Effector memory CD8-positive, alpha-beta T cell (primary cell): ENCODE data around the gene SURF2.

Experiments used
- ATAC-seq: fragments of 150-1000 bp; cut with Tn5 transposase; replicated peaks from 2 replicates; pipeline ENCODE4 v1.10.0; 2021; ENCODE audit warnings: mild to moderate bottlenecking, moderate library complexity
- DNase-seq, 3 experiments: peaks; one replicate each; pipeline ENCODE4 v3.0.0; 2021
- H3K27ac Mint-ChIP-seq, 2 donors: one replicate each; pipeline ENCODE4 v1.8.0; 2022; ENCODE audit warnings: mild to moderate bottlenecking in 2 of 2, mixed read lengths in 2 of 2, moderate library complexity in 2 of 2
- H3K27me3 Mint-ChIP-seq, 2 donors: one replicate each; pipeline ENCODE4 v1.8.0; 2022; ENCODE audit warnings: mixed read lengths in 2 of 2
- H3K36me3 Mint-ChIP-seq: one replicate; pipeline ENCODE4 v1.8.0; 2022; ENCODE audit warnings: mild to moderate bottlenecking, moderate library complexity, mixed read lengths; ENCODE audit not compliant: insufficient read depth
- H3K4me1 Mint-ChIP-seq, 2 donors: one replicate each; pipeline ENCODE4 v1.8.0; 2022; ENCODE audit warnings: low read depth in 2 of 2, mixed read lengths in 2 of 2
- H3K4me3 Mint-ChIP-seq, 2 donors: one replicate each; pipeline ENCODE4 v1.8.0; 2022; ENCODE audit warnings: mild to moderate bottlenecking in 2 of 2, mixed read lengths in 2 of 2, moderate library complexity in 2 of 2
- H3K9me3 Mint-ChIP-seq, 2 donors: one replicate each; pipeline ENCODE4 v1.8.0; 2022; ENCODE audit warnings: mixed read lengths in 2 of 2

The SURF2 gene

DNA sequence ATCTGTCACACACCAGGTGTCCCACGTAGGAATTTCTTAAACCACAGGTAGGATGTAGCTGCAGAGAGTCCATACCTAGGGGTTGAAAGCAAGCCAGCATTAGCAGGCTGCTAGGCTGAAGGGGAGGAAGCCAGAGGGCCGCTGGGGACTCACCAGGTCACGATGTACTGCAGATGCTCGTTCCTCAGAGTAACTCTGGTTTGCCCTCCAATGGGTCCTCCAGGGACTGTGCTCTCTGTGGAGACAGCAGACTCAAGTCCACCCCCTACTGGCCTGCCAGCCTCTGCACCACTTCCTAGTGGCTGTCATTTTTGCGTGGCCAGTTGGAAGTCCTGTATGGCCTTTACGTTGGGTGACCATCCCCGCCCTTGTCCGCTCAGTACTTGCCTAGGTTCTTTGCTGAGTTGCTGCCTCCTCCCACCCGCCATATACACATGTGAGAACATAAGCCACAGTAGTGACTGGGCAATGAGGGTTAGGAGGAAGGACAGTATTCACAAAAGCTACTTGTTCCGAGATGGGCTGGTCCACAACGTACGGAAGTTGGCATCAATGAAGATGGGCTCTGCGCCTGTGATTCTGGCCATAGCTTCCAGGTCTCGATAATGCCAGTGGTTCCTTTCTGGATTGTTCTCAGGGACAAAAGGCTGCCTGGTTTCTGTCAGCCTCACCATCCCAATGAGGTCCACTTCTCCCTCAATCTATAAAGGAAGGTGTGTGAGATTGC lies 4.3 kb upstream of the SURF2 start:
- no peak for ATAC-seq
- Mint-ChIP-seq H3K27ac (no peak overlapping the region), H3K27me3 (no peaks in the 10 kb centered on the region), H3K9me3 (no peaks in the 10 kb centered on the region), H3K4me1 (peaks cover 23 to 28% of the 10 kb centered on the region in 2 donors), H3K4me3 (no peak overlapping the region), H3K36me3 (peaks cover 82% of the 10 kb centered on the region)
- DNase-seq, result no peak

DNA sequence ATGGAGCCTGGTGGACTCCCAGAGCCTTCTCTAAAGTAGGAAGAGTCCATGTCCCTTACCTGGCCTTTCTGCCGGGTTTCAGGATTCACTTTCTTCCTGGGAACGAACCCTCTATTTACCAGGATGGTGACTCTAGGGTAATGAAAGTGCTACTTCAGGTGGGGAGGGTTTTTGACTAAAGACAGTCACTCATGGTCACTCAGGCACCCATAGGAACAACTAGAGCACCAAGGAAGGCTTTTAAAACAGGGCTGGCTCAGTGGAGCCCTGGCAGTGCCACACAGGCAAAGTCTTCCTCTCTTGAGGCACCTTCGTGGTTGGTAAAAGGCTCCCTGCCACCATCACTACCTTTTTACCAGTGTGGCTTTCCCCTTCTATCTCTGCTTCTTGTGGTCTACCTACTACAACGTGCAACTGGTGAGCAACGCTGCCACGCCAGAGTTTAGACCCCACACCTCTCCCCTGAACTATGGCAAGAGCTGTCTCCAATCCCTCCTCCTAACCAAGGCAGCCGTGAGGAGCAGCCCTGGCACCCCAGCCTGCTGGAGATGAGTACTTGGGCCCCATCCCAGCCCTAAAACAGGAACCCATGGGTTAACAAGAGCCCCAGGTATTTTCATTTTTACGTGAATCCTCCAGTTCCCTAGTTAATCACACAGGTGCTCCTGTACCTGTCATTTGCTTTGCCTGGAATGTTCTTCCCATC lies 3.6 kb upstream of the SURF2 start:
- DNase-seq (no peak), ATAC-seq (no peak)
- H3K4me3 Mint-ChIP-seq, result peak overlapping the region in 1 of 2 donors; percentile 36
- peaks cover 29 to 32% of the 10 kb centered on the region in 2 donors for H3K4me1 Mint-ChIP-seq
- no peaks in the 10 kb centered on the region for H3K9me3 Mint-ChIP-seq
- no peaks in the 10 kb centered on the region for H3K27me3 Mint-ChIP-seq
- H3K27ac Mint-ChIP-seq, result peak overlapping the region in 1 of 2 donors; percentile 79
- peaks cover 83% of the 10 kb centered on the region for H3K36me3 Mint-ChIP-seq

DNA sequence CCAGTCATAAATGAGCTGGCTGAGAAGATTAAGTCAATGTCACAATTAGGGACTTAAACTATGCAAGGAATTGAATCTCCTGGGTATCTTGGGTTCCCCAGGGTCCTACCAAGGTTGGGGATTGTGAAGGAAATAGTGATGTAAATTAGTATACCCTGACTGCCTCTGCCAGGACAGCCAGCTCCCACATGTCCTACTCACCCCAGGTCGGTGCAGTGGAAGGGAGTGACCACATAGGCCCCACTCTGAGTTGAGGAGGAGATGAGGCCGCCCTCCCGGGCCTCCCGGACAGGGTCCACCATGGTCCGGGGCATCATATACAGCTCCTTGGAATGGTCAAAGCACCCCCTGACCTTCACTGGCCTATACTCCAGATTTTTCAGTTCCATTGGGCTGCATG lies 2.8 kb upstream of the SURF2 start:
- DNase-seq, result no peak
- Mint-ChIP-seq H3K4me3 (no peak overlapping the region), H3K27ac (peak overlapping the region in 1 of 2 donors; percentile 79), H3K36me3 (peaks cover 81% of the 10 kb centered on the region), H3K27me3 (no peaks in the 10 kb centered on the region), H3K9me3 (no peaks in the 10 kb centered on the region), H3K4me1 (peaks cover 32 to 34% of the 10 kb centered on the region in 2 donors)
- no peak for ATAC-seq

DNA sequence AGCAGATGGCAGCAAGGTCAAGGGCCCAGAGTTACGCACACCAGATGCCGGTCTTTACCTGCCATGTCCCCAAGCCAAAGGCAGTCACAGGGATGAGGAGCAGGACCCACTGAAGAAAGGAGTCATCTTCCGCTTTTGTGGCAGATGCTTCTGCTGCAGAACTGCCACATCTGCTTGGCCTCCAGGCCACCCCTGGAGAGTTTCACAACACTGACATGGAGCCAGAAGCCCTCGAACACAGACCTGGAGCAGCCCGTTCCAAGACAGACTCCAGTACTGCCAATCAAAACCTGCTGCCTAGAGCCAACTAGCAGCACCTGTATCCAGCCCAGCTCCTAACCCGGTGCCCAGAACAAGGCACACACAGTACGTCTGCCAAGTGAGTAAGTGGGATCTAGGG lies 1.6 kb upstream of the SURF2 start:
- no peaks in the 10 kb centered on the region for H3K27me3 Mint-ChIP-seq
- H3K27ac Mint-ChIP-seq, result peak overlapping the region in 1 of 2 donors; percentile 86
- no peaks in the 10 kb centered on the region for H3K9me3 Mint-ChIP-seq
- no peak for ATAC-seq
- DNase-seq, result no peak
- H3K4me3 Mint-ChIP-seq, result peak overlapping the region; percentile 86 to 87
- H3K4me1 Mint-ChIP-seq, result peaks cover 30% of the 10 kb centered on the region in 2 donors
- H3K36me3 Mint-ChIP-seq, result peaks cover 81% of the 10 kb centered on the region

GRCh38 chr9:133355881-133356357 lies 431 bp upstream of the SURF2 start:
- Mint-ChIP-seq H3K4me1 (peaks cover 31 to 34% of the 10 kb centered on the region in 2 donors), H3K9me3 (no peaks in the 10 kb centered on the region), H3K27me3 (no peaks in the 10 kb centered on the region), H3K36me3 (peaks cover 81% of the 10 kb centered on the region), H3K27ac (peak overlapping the region; percentile 86), H3K4me3 (peak overlapping the region; percentile 86 to 87)
- DNase-seq, result no peak
- ATAC-seq, result peak; percentile 34

- peaks cover 36 to 41% of the 10 kb centered on the region in 2 donors for H3K4me1 Mint-ChIP-seq
- peaks cover 81% of the 10 kb centered on the region for H3K36me3 Mint-ChIP-seq
- H3K9me3 Mint-ChIP-seq, result no peaks in the 10 kb centered on the region
- no peak for DNase-seq
- no peaks in the 10 kb centered on the region for H3K27me3 Mint-ChIP-seq
- no peak for ATAC-seq
- peak overlapping the region; percentile 86 to 87 for H3K4me3 Mint-ChIP-seq
- H3K27ac Mint-ChIP-seq, result peak overlapping the region in 1 of 2 donors; percentile 86
Measured at GRCh38 chr9:133357656-133358055, 1.3 kb downstream of the SURF2 start.

- peaks cover 35 to 45% of the 10 kb centered on the region in 2 donors for H3K4me1 Mint-ChIP-seq
- peaks cover 84% of the 10 kb centered on the region for H3K36me3 Mint-ChIP-seq
- H3K4me3 Mint-ChIP-seq, result peak overlapping the region in 1 of 2 donors; percentile 31
- H3K27ac Mint-ChIP-seq, result peak overlapping the region; percentile 73 to 77
- H3K9me3 Mint-ChIP-seq, result no peaks in the 10 kb centered on the region
- no peaks in the 10 kb centered on the region for H3K27me3 Mint-ChIP-seq
- no peak for DNase-seq
- no peak for ATAC-seq
Measured at GRCh38 chr9:133359399-133360175, 3.2 kb downstream of the SURF2 start.

- H3K4me3 Mint-ChIP-seq, result peak overlapping the region in 1 of 2 donors; percentile 33
- ATAC-seq, result no peak
- H3K4me1 Mint-ChIP-seq, result peaks cover 37 to 45% of the 10 kb centered on the region in 2 donors
- peaks cover 91% of the 10 kb centered on the region for H3K36me3 Mint-ChIP-seq
- peak overlapping the region; percentile 73 to 77 for H3K27ac Mint-ChIP-seq
- H3K27me3 Mint-ChIP-seq, result no peaks in the 10 kb centered on the region
- no peaks in the 10 kb centered on the region for H3K9me3 Mint-ChIP-seq
- no peak for DNase-seq
Measured at GRCh38 chr9:133360400-133361393, 4.3 kb downstream of the SURF2 start.

DNA sequence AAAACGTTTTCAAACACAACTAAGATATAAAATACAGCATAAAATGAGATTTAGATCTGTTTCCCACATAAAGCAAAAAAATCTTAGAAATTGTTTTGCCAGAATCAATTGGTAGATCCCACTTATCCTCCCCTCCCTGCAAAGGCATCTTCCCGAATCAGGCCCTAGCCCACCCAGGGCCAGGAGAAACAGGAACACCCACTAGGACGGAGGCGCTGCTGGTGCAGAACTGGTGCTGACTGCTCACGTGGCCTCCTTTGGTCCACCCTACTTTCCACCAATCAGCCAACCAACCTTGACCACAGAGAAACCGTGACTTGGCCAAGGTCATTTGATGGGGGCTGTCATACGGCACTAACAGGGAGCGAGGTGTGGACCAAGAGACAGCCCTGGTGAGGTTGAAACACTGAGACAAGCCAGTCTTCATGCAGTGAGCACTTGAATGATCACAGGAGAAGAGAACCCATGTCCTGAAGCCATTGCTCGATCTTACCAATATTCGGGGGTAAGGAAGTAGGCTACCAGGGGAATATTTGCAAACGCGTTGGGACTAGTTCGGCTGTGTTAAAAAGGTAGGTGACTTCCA lies 5.2 kb downstream of the SURF2 start:
- Mint-ChIP-seq H3K27ac (peak overlapping the region; percentile 44 to 77), H3K27me3 (no peaks in the 10 kb centered on the region), H3K9me3 (no peaks in the 10 kb centered on the region), H3K36me3 (peaks cover 94% of the 10 kb centered on the region), H3K4me3 (peak overlapping the region in 1 of 2 donors; percentile 33), H3K4me1 (peaks cover 43 to 45% of the 10 kb centered on the region in 2 donors)
- ATAC-seq (no peak), DNase-seq (no peak)

DNA sequence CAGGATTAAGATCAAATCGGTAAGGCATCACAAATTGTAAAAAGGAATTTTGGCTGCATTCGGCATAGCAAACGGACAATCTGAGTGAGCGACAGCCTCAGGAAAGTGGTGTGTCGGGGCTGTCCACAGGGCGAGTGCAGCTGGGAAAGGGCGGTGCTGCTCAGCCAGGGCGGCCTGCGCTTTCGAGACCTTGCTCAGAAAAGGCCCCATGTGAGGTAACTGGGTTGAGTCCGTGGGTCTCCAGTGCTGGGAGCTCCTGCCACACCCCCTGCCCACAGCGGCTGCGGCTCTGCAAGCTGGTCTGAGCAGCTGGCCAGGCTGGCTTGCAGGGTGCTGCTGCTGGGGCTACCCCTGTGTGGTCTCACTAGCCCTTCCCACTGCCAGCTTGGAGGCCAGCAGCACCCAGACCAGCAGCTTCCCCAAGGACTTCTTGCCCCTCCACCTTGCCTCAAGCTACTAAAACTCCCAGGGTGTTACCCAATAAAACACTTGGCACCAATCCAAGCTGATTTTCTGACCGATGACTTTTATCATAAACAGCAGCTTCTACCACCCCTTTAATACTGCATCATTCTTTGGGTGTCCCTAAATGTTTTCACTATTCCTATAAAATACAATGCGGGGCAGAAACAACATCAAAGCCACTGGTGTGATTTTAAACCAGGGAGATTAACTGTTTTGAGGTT lies 6.2 kb downstream of the SURF2 start:
- Mint-ChIP-seq H3K4me3 (no peak overlapping the region), H3K4me1 (peaks cover 40 to 43% of the 10 kb centered on the region in 2 donors), H3K9me3 (no peaks in the 10 kb centered on the region), H3K27me3 (no peaks in the 10 kb centered on the region), H3K36me3 (peaks cover 95% of the 10 kb centered on the region), H3K27ac (peak overlapping the region; percentile 61 to 77)
- no peak for DNase-seq
- no peak for ATAC-seq

DNA sequence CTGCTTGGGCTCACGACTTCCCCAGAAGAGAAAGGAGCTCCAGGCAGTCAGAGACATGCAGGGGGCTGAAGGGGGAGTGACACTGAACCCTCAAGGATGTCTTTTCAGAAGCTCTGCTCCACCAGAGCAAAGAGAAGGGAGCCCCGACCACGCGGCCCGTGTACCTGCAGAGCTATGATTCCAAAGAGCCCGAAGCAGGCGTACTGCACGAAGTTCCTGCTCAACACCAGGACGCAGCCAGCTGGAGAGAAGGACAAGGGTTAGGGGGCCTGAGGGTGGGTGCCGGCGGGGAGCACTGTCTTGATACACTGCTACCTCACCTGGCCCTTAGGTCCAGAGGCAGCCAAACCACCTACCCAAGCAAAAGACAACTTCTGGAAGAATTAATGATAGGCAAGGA lies 10.1 kb downstream of the SURF2 start:
- no peaks in the 10 kb centered on the region for H3K9me3 Mint-ChIP-seq
- ATAC-seq (no peak), DNase-seq (no peak)
- H3K27ac Mint-ChIP-seq, result no peak overlapping the region
- H3K4me3 Mint-ChIP-seq, result no peak overlapping the region
- H3K27me3 Mint-ChIP-seq, result no peaks in the 10 kb centered on the region
- H3K4me1 Mint-ChIP-seq, result peaks cover 45 to 62% of the 10 kb centered on the region in 2 donors
- H3K36me3 Mint-ChIP-seq, result peaks cover 98% of the 10 kb centered on the region

DNA sequence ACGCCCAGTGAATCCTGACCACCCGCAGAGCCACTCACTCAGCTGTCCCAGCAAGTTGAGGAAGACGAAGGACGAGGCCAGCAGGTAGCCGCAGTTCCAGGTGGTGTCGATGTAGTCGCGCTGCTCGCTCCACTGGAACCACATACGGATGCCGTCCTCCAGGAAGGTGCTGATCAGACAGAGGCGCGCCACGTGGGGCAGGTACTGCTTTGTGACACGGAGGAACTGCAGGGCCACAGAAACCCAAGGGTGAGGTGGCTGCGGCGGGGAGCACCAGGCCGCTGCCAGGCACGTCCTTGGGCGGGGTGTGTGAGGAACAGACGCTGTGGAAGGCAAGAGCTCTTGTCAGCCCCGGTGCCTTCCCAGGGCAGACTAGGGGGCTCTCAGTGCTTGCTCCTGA lies 10.9 kb downstream of the SURF2 start:
- peaks cover 95% of the 10 kb centered on the region for H3K36me3 Mint-ChIP-seq
- peak overlapping the region in 1 of 2 donors; percentile 10 for H3K4me3 Mint-ChIP-seq
- no peak for DNase-seq
- ATAC-seq, result no peak
- peaks cover 50 to 65% of the 10 kb centered on the region in 2 donors for H3K4me1 Mint-ChIP-seq
- H3K27ac Mint-ChIP-seq, result peak overlapping the region in 1 of 2 donors; percentile 54
- H3K9me3 Mint-ChIP-seq, result no peaks in the 10 kb centered on the region
- no peaks in the 10 kb centered on the region for H3K27me3 Mint-ChIP-seq
